Breast epithelium (tissue), 3 donors: ENCODE measurements around the gene SYT3.

ENCODE experiments used
- CTCF ChIP-seq, 3 donors: fragments of 450-650 bp; IDR thresholded peaks; one replicate each; pipeline ENCODE4 v1.5.1; 2016 to 2017; ENCODE audit warnings: antibody characterized with exemption in 3 of 3, mild to moderate bottlenecking in 3 of 3, moderate library complexity in 3 of 3
- POLR2AphosphoS5 ChIP-seq, 3 donors: sonication (generic); formaldehyde crosslinking; IDR thresholded peaks; one replicate each; pipeline ENCODE4 v1.6.1; 2017; ENCODE audit warnings: antibody characterized with exemption in 3 of 3

- TF ChIP-seq CTCF (IDR thresholded peaks at IDR 0.05), result no peak
- TF ChIP-seq POLR2AphosphoS5 (IDR thresholded peaks at IDR 0.05), result no peak
Observed at GRCh38 chr19:50602935-50603334, 36.7 kb downstream of the SYT3 start.
